GM19324 (cell line): Measurements from ENCODE around the gene ZDHHC14.
"Not testable (repeated sequence)": the region's sequence is repeated elsewhere in the genome, so short reads cannot be mapped to it uniquely, and the experiment has no call there.

Source experiments
- ATAC-seq: cut with Tn5 transposase; IDR thresholded peaks from one replicate; pipeline ENCODE4 v1.9.1; 2021; ENCODE audit warnings: mild to moderate bottlenecking, moderate library complexity; ENCODE audit not compliant: unreplicated experiment, low FRiP score

ZDHHC14 gene

GRCh38 chr6:157586088-157586414 lies 205.1 kb downstream of the ZDHHC14 start:
- ATAC-seq, result no peak

GRCh38 chr6:157586476-157587126 lies 205.6 kb downstream of the ZDHHC14 start:
- no peak for ATAC-seq

DNA sequence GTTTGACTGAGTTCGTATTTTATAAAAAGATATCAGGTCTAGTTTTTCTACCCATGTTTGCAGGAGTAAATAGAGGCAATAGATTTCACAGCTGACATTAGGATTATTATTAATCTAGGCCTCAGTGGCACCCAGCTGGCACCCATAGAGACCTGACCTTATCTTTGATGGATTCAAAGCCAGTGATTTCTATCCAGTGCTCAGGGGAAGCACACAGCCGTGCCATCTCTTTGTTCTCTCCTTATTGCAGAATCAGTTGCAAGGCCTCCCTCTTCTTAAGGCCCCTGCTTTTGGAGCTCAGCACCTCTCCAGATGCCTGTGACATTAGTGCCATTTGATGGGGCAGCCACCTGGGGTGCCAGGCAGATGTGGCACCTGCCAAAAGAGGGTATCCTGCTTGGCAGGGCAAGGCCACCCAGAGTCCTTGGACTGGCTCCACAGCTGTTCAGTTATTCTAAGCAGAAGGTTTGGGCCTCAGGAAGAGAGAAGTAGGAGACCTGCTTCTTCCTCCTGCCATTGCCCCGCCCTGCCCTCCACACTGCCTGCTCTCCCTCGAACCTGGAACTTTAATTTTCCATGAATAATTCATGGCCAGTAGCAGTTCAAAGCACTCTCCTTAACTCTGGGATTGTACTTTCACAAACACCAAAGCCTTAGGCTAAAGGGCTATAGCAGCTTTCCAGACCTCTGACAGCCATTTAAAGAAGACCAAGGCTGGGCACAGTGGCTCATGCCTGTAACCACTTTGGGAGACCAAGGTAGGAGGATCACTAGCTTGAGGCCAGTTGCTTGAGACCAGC lies 206.3 kb downstream of the ZDHHC14 start:
- ATAC-seq, result no peak

- ATAC-seq, result not testable (repeated sequence)
These were observed 209.7 kb downstream of the ZDHHC14 start for GRCh38 chr6:157590654-157591053.

DNA sequence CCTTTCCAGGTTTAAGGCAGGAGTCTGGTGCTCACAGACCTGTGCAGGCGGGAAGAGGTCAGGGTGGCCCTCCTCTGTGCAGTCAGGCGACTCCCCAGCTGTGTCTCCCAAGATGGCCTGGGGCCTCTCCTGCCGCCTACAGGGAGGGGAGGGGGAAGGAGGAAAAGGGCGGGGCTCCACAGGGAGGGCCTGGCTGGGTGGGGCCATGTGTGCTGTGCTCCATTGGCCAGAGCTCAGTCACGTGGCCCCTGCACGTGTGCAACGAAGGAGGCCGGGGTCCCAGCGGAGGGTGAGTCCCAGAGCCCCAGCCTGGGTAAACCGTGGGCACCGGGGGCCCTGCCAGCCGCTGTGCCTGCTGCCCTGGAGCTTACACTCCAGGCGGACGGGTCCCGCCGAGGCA lies 211.6 kb downstream of the ZDHHC14 start:
- ATAC-seq, result no peak

DNA sequence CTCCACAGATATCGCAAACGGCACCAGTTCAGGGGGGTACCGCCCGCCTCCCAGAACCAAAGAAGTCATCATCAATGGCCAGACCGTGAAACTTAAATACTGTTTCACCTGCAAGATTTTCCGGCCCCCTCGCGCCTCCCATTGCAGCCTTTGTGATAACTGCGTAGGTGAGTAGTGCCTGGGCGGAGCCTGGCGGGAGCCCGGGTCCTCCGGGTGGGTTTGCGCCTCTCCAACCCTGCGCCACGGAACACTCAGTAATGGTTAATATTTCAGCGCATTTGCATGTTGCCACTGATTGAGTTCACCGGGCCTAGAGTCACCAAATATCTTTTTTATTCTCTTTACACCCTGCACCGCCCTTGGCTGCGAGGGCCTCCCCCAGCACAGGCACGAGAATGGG lies 212.0 kb downstream of the ZDHHC14 start:
- ATAC-seq, result no peak

- no peak for ATAC-seq
These were observed 212.6 kb downstream of the ZDHHC14 start for GRCh38 chr6:157593596-157593995.

DNA sequence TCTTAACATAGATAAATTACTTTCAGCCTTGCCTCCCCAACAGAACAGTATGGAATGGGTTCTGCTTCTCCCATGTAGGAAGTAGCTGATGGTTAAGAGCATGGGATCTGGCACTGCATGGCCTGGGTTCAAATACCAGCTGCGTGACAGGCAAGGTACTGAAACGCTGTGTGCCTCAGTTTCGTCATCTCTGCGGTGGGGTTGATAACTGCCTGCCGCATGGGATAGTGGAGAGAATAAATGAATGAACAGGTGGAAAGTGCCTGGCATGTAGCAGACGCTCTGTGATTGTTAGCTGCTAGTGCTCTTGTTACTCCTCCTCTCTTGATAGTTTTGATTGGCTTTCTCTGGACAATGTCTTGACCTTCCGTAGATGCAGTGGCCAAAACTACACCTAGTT lies 213.3 kb downstream of the ZDHHC14 start:
- no peak for ATAC-seq

GRCh38 chr6:157595768-157596167 lies 214.8 kb downstream of the ZDHHC14 start:
- ATAC-seq, result no peak

DNA sequence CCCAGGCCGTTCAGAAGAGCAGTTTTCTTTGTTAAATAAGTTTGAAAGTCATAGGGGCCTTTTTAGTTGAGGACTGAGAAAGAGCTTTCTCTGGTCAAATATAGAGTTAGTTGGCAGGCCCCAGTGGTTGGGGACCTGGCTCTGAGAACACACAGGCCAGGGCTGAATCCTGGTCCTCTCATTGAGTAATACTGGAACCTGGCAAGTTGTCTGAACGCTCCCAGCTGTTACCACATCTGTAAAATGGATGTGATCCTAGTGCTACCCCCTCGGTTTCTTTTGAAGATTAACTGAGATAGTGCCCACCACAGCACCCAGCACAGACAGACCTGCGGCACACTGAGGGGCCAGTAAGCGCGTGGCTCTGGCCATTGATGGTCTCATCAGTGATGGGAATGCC lies 215.5 kb downstream of the ZDHHC14 start:
- no peak for ATAC-seq

DNA sequence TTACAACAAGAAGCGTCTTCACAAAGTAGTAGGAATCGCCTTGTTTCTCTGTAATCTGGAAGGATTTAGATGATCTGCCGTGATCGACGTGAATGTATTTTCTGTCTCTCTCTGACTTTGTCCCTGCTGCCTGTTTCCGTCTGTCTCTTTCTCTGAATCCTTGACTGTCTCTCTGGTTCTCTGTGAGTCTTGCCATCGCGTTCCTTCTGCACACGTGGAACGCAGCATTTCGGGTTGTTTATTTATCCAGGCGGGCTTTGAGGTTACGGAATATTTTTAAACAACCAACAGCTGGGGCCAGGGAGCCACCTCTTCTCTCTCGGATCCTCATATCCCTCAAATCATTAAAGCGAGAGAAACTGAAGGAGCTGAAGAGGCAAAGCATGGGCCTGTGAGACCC lies 215.9 kb downstream of the ZDHHC14 start:
- no peak for ATAC-seq

- no peak for ATAC-seq
These were observed 216.7 kb downstream of the ZDHHC14 start for GRCh38 chr6:157597461-157598312.

GRCh38 chr6:157599191-157599590 lies 218.2 kb downstream of the ZDHHC14 start:
- ATAC-seq, result no peak

- ATAC-seq, result no peak
These were observed 219.8 kb downstream of the ZDHHC14 start for GRCh38 chr6:157600807-157601206.

DNA sequence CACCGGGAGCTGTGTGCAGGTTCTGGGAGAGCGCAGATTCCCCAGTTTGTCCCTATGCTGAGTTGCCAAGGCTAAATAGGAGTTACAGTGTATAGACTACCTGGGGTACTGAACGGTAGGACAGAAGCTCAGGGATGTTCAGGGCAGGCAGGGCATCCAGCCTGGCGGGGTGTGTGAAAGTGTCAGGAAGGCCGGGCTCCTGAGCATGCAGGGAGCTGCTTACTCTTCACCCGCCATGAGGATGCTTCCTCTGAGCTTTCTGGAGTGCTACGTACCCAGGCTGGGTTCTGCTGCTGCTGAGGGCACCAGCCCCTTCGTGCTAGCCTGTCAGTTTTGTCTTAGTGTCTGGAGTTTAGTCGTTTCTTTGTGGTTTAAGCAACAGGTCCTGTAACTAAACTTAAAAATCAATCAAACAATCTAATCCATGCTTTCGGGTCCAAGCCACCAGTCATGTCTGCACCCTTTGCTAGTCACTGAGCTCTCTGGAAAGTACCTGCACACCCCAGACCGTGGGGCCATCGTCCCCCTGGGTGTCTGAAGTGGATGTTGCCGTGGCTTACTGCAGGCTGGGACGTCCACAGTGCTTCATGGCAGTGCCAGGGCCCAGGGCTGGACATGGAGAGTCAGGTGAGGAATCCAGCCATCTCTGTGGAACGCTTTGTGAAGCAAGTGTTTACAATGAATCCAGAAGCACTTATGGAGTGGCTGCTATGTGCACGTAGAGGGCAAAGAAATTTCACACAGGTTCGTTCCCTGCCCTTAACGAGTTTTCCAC lies 221.7 kb downstream of the ZDHHC14 start:
- no peak for ATAC-seq

DNA sequence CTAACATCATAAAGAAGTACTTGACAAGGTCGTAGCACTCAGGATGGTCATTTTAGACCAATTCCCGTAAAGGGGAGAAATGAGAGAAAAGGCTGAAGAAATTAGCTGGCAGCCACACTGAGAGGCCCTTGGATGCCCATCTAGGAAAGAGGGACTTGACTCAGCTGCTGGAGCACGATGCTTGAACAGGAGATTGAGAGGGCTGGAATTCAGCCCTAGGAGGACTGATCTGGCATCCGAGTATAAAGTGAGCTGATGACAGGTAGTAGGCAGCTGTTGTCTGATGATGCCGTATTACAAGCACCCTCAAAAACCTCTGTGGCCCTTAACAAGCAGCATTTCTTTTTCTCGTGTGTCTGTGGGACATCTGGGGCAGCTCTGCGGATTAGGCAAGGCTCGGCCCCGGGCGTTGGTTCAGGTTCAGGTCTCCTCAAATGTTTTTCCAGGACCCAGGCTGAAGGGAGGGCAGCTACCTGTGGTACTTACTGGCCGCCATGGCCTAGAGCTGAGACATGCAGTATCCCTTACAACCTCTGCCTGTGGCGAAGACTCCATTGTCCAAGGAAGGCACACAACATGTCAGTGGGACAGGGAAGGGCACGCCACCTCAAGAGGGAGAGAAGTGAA lies 222.4 kb downstream of the ZDHHC14 start:
- no peak for ATAC-seq

DNA sequence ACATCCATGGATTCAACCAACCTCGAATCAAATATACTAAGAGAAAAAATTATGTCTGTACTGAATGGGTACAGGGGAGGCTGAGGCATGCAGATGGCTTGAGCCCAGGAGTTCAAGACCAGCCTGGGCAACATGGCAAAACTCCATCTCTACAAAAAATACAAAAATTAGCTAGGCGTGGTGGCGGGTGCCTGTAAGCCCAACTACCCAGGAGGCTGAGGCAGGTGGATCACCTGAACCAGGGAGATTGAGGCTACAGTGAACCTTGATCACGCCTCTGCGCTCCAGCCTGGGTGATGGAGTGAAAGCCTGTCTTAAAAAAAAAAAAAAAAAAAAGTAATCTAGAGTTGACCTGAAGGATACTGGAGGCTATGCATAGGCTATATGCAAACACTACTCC lies 223.0 kb downstream of the ZDHHC14 start:
- ATAC-seq, result no peak

DNA sequence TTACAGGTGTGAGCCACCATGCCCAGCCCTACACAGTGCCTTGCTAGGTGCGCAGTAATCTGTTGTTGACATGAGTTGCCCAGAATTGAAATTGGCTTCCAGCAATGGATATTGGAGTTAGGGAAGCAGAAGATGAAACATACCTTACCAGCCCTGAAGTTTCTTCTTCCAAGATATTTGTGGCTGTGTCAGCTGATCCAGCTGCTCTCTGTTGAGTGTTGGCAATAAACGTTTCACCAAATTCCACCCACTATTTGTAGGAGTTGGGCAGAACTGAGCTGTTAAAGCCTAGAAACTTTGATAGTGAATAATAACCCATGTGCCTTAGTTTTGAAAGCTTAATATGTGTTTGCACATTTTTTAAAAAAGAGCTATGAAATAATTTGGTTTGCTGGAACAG lies 223.8 kb downstream of the ZDHHC14 start:
- no peak for ATAC-seq

DNA sequence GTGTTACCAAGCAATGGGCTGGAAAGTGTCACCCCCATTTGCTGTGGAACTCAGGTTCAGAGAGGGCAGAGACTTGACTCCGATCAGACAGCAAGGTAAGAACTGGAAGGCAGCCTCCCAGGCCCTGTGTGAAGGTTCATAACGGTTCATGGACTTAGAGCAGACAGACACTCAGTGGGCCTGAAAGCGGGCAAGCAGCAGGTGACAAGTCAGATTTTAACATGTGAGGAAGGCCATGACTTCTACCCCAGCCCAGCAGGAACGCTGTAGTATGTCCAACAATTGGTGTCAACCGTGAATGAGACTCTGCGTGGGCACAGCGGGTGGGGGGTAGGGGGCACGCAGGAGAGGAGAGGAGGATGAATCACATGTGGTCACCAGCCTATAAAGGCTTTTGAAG lies 224.5 kb downstream of the ZDHHC14 start:
- ATAC-seq, result no peak

DNA sequence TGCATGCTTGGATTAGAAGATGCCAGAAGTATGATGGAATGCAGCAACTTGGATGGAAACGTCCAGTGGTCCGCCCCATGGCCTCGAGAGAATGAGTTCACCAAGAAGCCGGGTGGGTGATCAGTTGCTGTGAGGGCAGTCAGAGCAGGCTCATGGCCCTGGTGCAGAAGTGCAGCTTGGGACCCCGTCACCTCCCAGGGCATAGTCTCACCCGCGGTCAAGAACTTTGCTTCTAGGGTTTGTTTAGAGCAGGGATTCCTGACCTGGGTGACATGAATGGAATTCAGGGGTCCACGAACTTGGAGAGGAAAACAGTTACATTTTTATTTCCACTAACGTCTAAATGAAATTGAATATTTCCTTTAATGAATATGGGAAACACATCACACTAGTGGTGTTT lies 225.5 kb downstream of the ZDHHC14 start:
- ATAC-seq, result no peak
